Measurements from ENCODE around the gene CCL26. TPM values are rescaled to one million over a fixed set of nuclear protein-coding genes. Genes with fewer than 3 reads are reported as not detected.

CCL26 gene
- total and polyA plus RNA-seq, 4 donors, result 0.09 to 0.33 TPM; not detected in 2

GRCh38 chr7:75819711-75820110 lies 47.7 kb upstream of the CCL26 start:
- Histone ChIP-seq H3K27ac (ENCODE audit: low read depth in 1 of 2, low read length in 2 of 2) (no peak overlapping the region), H3K4me3 (ENCODE audit: low read depth in 1 of 3, low read length in 3 of 3) (no peak overlapping the region), H3K4me1 (ENCODE audit: control insufficient read depth in 4 of 4, insufficient read depth in 4 of 4, low read length in 3 of 4) (no peaks in the 10 kb centered on the region), H3K36me3 (ENCODE audit: control insufficient read depth in 4 of 4, insufficient read depth in 3 of 4, low read depth in 1 of 4, low read length in 3 of 4) (no peaks in the 10 kb centered on the region), H3K9ac (ENCODE audit: low read depth in 1 of 2, low read length in 2 of 2) (no peak overlapping the region), H3K9me3 (ENCODE audit: control insufficient read depth in 4 of 4, low read length in 3 of 4) (no peaks in the 10 kb centered on the region), H3K27me3 (ENCODE audit: control insufficient read depth in 4 of 4, insufficient read depth in 4 of 4, low read length in 3 of 4) (no peaks in the 10 kb centered on the region)
- TF ChIP-seq ZBTB33 (IDR thresholded peaks at IDR 0.05) (no peak), HNF4A (conservative IDR thresholded peaks at IDR 0.05) (no peak), NR2F2 (IDR thresholded peaks at IDR 0.05) (no peak), JUND (IDR thresholded peaks at IDR 0.05) (no peak), RXRA (IDR thresholded peaks at IDR 0.05) (no peak)
- TF ChIP-seq, protein P1, sequence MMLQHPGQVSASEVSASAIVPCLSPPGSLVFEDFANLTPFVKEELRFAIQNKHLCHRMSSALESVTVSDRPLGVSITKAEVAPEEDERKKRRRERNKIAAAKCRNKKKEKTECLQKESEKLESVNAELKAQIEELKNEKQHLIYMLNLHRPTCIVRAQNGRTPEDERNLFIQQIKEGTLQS (IDR thresholded peaks at IDR 0.05), result no peak
- TF ChIP-seq, protein P2, sequence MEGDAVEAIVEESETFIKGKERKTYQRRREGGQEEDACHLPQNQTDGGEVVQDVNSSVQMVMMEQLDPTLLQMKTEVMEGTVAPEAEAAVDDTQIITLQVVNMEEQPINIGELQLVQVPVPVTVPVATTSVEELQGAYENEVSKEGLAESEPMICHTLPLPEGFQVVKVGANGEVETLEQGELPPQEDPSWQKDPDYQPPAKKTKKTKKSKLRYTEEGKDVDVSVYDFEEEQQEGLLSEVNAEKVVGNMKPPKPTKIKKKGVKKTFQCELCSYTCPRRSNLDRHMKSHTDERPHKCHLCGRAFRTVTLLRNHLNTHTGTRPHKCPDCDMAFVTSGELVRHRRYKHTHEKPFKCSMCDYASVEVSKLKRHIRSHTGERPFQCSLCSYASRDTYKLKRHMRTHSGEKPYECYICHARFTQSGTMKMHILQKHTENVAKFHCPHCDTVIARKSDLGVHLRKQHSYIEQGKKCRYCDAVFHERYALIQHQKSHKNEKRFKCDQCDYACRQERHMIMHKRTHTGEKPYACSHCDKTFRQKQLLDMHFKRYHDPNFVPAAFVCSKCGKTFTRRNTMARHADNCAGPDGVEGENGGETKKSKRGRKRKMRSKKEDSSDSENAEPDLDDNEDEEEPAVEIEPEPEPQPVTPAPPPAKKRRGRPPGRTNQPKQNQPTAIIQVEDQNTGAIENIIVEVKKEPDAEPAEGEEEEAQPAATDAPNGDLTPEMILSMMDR (IDR thresholded peaks at IDR 0.05; ENCODE audit: low read depth, low read length, missing input control), result no peak
- no peak for DNase-seq (ENCODE audit: low spot score)
- 80% methylated on average over 2 of the region's 2 CpGs for WGBS

GRCh38 chr7:75818472-75818871 lies 46.5 kb upstream of the CCL26 start:
- TF ChIP-seq SP1 (IDR thresholded peaks at IDR 0.05) (no peak), EGR1 (IDR thresholded peaks at IDR 0.05; ENCODE audit: low read depth in 2 of 2) (no peak)
- TF ChIP-seq, protein P3, sequence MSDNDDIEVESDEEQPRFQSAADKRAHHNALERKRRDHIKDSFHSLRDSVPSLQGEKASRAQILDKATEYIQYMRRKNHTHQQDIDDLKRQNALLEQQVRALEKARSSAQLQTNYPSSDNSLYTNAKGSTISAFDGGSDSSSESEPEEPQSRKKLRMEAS (IDR thresholded peaks at IDR 0.05), result no peak
- H3K36me3 ChIP-seq (ENCODE audit: control insufficient read depth in 4 of 4, insufficient read depth in 3 of 4, low read depth in 1 of 4, low read length in 3 of 4), result no peaks in the 10 kb centered on the region
- WGBS, result 83% methylated on average over 5 of the region's 5 CpGs
- H3K9me3 ChIP-seq (ENCODE audit: control insufficient read depth in 4 of 4, low read length in 3 of 4), result no peaks in the 10 kb centered on the region
- no peak overlapping the region for H3K9ac ChIP-seq (ENCODE audit: low read depth in 1 of 2, low read length in 2 of 2)
- no peaks in the 10 kb centered on the region for H3K4me1 ChIP-seq (ENCODE audit: control insufficient read depth in 4 of 4, insufficient read depth in 4 of 4, low read length in 3 of 4)
- H3K27me3 ChIP-seq (ENCODE audit: control insufficient read depth in 4 of 4, insufficient read depth in 4 of 4, low read length in 3 of 4), result no peaks in the 10 kb centered on the region
- DNase-seq (ENCODE audit: low spot score), result no peak
- H3K4me3 ChIP-seq (ENCODE audit: low read depth in 1 of 3, low read length in 3 of 3), result no peak overlapping the region
- H3K27ac ChIP-seq (ENCODE audit: low read depth in 1 of 2, low read length in 2 of 2), result no peak overlapping the region

DNA sequence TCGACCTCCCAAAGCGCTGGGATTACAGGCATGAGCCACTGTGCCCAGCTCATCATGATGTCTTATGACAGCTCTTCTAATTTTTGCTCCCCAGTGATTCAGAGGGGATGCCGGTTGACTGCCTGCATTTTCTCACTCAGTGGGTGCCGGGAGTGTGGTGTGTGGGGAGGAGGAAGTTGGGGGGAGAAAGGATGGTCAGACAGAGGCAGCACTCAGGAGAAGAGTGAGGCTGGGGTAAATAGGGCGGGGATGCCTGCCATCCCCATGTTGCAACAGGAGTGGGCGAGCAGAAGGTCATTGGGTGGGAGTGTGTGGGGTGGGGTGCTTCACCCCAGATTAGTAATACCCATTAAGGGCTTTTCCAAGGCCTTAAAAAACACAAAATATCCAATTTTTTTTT lies 45.1 kb upstream of the CCL26 start:
- Histone ChIP-seq H3K4me3 (ENCODE audit: low read depth in 1 of 3, low read length in 3 of 3) (no peak overlapping the region), H3K9me3 (ENCODE audit: control insufficient read depth in 4 of 4, low read length in 3 of 4) (no peaks in the 10 kb centered on the region), H3K27me3 (ENCODE audit: control insufficient read depth in 4 of 4, insufficient read depth in 4 of 4, low read length in 3 of 4) (no peaks in the 10 kb centered on the region), H3K27ac (ENCODE audit: low read depth in 1 of 2, low read length in 2 of 2) (no peak overlapping the region), H3K4me1 (ENCODE audit: control insufficient read depth in 4 of 4, insufficient read depth in 4 of 4, low read length in 3 of 4) (no peaks in the 10 kb centered on the region), H3K36me3 (ENCODE audit: control insufficient read depth in 4 of 4, insufficient read depth in 3 of 4, low read depth in 1 of 4, low read length in 3 of 4) (no peaks in the 10 kb centered on the region), H3K9ac (ENCODE audit: low read depth in 1 of 2, low read length in 2 of 2) (no peak overlapping the region)
- 83% methylated on average over 6 of the region's 6 CpGs for WGBS
- no peak for DNase-seq (ENCODE audit: low spot score)
- TF ChIP-seq NR2F2 (IDR thresholded peaks at IDR 0.05) (no peak), RXRA (IDR thresholded peaks at IDR 0.05) (no peak), GABPA (IDR thresholded peaks at IDR 0.05 in 1 of 2, conservative IDR thresholded peaks at IDR 0.05 in 1 of 2) (no peak), ZBTB33 (IDR thresholded peaks at IDR 0.05) (no peak), FOXA2 (IDR thresholded peaks at IDR 0.05) (no peak), YY1 (IDR thresholded peaks at IDR 0.05) (no peak)
- TF ChIP-seq, protein P3 (IDR thresholded peaks at IDR 0.05), result no peak
- TF ChIP-seq, protein P2 (IDR thresholded peaks at IDR 0.05; ENCODE audit: low read depth, low read length, missing input control), result no peak
- TF ChIP-seq, protein P4, sequence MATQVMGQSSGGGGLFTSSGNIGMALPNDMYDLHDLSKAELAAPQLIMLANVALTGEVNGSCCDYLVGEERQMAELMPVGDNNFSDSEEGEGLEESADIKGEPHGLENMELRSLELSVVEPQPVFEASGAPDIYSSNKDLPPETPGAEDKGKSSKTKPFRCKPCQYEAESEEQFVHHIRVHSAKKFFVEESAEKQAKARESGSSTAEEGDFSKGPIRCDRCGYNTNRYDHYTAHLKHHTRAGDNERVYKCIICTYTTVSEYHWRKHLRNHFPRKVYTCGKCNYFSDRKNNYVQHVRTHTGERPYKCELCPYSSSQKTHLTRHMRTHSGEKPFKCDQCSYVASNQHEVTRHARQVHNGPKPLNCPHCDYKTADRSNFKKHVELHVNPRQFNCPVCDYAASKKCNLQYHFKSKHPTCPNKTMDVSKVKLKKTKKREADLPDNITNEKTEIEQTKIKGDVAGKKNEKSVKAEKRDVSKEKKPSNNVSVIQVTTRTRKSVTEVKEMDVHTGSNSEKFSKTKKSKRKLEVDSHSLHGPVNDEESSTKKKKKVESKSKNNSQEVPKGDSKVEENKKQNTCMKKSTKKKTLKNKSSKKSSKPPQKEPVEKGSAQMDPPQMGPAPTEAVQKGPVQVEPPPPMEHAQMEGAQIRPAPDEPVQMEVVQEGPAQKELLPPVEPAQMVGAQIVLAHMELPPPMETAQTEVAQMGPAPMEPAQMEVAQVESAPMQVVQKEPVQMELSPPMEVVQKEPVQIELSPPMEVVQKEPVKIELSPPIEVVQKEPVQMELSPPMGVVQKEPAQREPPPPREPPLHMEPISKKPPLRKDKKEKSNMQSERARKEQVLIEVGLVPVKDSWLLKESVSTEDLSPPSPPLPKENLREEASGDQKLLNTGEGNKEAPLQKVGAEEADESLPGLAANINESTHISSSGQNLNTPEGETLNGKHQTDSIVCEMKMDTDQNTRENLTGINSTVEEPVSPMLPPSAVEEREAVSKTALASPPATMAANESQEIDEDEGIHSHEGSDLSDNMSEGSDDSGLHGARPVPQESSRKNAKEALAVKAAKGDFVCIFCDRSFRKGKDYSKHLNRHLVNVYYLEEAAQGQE (IDR thresholded peaks at IDR 0.05), result no peak

All from liver (tissue), 9 donors.